ENCODE data around the gene BNC2.

DNA sequence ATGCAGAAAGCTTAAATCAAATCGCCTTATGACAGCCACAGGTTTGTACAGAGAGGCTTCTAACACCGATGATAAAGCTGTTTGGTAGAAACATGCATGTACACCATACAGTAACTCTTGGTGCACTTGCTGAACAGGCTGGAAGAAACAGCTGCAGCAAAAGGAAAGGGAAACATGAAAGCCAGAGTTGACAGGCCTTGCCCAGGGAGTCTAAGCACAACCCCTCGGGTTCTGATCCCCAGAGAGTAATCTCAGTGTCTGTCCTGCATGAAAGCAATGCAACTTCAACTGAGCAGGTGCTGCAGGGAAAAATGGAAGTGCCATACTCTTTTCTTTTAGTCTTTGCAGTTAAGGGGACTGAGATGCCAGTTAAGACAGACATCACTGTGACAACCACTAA, 419.9 kb downstream of the BNC2 start:
- TF ChIP-seq, protein P1, sequence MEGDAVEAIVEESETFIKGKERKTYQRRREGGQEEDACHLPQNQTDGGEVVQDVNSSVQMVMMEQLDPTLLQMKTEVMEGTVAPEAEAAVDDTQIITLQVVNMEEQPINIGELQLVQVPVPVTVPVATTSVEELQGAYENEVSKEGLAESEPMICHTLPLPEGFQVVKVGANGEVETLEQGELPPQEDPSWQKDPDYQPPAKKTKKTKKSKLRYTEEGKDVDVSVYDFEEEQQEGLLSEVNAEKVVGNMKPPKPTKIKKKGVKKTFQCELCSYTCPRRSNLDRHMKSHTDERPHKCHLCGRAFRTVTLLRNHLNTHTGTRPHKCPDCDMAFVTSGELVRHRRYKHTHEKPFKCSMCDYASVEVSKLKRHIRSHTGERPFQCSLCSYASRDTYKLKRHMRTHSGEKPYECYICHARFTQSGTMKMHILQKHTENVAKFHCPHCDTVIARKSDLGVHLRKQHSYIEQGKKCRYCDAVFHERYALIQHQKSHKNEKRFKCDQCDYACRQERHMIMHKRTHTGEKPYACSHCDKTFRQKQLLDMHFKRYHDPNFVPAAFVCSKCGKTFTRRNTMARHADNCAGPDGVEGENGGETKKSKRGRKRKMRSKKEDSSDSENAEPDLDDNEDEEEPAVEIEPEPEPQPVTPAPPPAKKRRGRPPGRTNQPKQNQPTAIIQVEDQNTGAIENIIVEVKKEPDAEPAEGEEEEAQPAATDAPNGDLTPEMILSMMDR (IDR thresholded peaks at IDR 0.05; ENCODE audit: insufficient read depth, low read length) = no peak
- TF ChIP-seq POLR2AphosphoS5 (IDR thresholded peaks at IDR 0.05; ENCODE audit: low read depth) = no peak
- TF ChIP-seq, protein P2, sequence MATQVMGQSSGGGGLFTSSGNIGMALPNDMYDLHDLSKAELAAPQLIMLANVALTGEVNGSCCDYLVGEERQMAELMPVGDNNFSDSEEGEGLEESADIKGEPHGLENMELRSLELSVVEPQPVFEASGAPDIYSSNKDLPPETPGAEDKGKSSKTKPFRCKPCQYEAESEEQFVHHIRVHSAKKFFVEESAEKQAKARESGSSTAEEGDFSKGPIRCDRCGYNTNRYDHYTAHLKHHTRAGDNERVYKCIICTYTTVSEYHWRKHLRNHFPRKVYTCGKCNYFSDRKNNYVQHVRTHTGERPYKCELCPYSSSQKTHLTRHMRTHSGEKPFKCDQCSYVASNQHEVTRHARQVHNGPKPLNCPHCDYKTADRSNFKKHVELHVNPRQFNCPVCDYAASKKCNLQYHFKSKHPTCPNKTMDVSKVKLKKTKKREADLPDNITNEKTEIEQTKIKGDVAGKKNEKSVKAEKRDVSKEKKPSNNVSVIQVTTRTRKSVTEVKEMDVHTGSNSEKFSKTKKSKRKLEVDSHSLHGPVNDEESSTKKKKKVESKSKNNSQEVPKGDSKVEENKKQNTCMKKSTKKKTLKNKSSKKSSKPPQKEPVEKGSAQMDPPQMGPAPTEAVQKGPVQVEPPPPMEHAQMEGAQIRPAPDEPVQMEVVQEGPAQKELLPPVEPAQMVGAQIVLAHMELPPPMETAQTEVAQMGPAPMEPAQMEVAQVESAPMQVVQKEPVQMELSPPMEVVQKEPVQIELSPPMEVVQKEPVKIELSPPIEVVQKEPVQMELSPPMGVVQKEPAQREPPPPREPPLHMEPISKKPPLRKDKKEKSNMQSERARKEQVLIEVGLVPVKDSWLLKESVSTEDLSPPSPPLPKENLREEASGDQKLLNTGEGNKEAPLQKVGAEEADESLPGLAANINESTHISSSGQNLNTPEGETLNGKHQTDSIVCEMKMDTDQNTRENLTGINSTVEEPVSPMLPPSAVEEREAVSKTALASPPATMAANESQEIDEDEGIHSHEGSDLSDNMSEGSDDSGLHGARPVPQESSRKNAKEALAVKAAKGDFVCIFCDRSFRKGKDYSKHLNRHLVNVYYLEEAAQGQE (IDR thresholded peaks at IDR 0.05; ENCODE audit: insufficient replicate concordance, low read depth) = no peak
- no peak for TF ChIP-seq GABPA (IDR thresholded peaks at IDR 0.05; ENCODE audit: low read depth)
- TF ChIP-seq SPI1 (IDR thresholded peaks at IDR 0.05; ENCODE audit: borderline replicate concordance, low read depth) = no peak
